Activated B cell treated with CpG ODN at 0.5 μM for 24 hours (primary cell): ENCODE measurements around the gene PLXNA4. TPM values are rescaled to one million over a fixed set of nuclear protein-coding genes. Genes with fewer than 3 reads are reported as not detected.

Experiments
- ATAC-seq: fragments of 200-7000 bp; cut with Tn5 transposase; one replicate; pipeline ENCODE4 v1.10.0; 2021; ENCODE audit warnings: low read depth, mild to moderate bottlenecking, moderate library complexity
- CTCF ChIA-PET: fragments of 350-600 bp; sonication (Branson Sonifier 250); formaldehyde crosslinking; loops from one replicate; lab custom pipeline; 2021; ENCODE audit warnings: antibody characterized with exemption; lab: Charles Lee
- POLR2A ChIA-PET: fragments of 350-600 bp; sonication (Branson Sonifier 250); formaldehyde crosslinking; loops from one replicate; lab custom pipeline; 2021; ENCODE audit warnings: antibody characterized with exemption; lab: Charles Lee
- DNase-seq: peaks from one replicate; pipeline ENCODE4 v3.0.0; 2022
- H3K27ac Mint-ChIP-seq: one replicate; pipeline ENCODE4 v1.8.0; 2020; ENCODE audit warnings: mixed read lengths
- H3K27me3 Mint-ChIP-seq: one replicate; pipeline ENCODE4 v1.8.0; 2021; ENCODE audit warnings: mixed read lengths
- H3K36me3 Mint-ChIP-seq: one replicate; pipeline ENCODE4 v1.8.0; 2021; ENCODE audit warnings: low read depth, mixed read lengths
- H3K4me1 Mint-ChIP-seq: one replicate; pipeline ENCODE4 v1.8.0; 2021; ENCODE audit warnings: mixed read lengths
- H3K4me3 Mint-ChIP-seq: one replicate; pipeline ENCODE4 v1.8.0; 2020; ENCODE audit warnings: mild to moderate bottlenecking, mixed read lengths
- H3K9me3 Mint-ChIP-seq: one replicate; pipeline ENCODE4 v1.8.0; 2020; ENCODE audit warnings: mixed read lengths
- CTCF ChIP-seq: fragments of 200-600 bp; IDR thresholded peaks from one replicate; pipeline ENCODE4 v1.8.0; 2022; ENCODE audit warnings: antibody characterized with exemption, mild to moderate bottlenecking
- intact Hi-C: fragments of 100-400 bp; cut with micrococcal nuclease; formaldehyde crosslinking; loops from one replicate; pipeline ENCODE4 v1.15.1; 2024
- total RNA-seq: library from RNA; stranded (reverse); gene quantifications from 2 replicates; pipeline ENCODE4 v1.2.3, GENCODE V29; 2022

PLXNA4 gene
- total RNA-seq, 1 donor from 2014 or later, result not detected

- DNase-seq, result no peak
- H3K9me3 Mint-ChIP-seq, result peaks cover 4% of the 10 kb centered on the region
- TF ChIP-seq CTCF, result no peak
- H3K27me3 Mint-ChIP-seq, result peaks cover 14% of the 10 kb centered on the region
- H3K4me1 Mint-ChIP-seq, result peaks cover 6% of the 10 kb centered on the region
- POLR2A ChIA-PET, result no interaction called here
- intact Hi-C loops, result loop anchor here (2.0 to 10.0 kb wide), 4 partner anchors 263 to 1699 kb away; no protein-coding TSS in a partner anchor
- CTCF ChIA-PET, result interaction anchor here (1.4 kb wide), 1 partner anchor 1823 kb away, joined by 11 read pairs; no protein-coding TSS in a partner anchor
- no peak overlapping the region for H3K27ac Mint-ChIP-seq
- H3K36me3 Mint-ChIP-seq, result no peaks in the 10 kb centered on the region
- H3K4me3 Mint-ChIP-seq, result no peak overlapping the region
- ATAC-seq, result no peak
Observed at GRCh38 chr7:132317701-132318351, 258.4 kb downstream of the PLXNA4 start.

DNA sequence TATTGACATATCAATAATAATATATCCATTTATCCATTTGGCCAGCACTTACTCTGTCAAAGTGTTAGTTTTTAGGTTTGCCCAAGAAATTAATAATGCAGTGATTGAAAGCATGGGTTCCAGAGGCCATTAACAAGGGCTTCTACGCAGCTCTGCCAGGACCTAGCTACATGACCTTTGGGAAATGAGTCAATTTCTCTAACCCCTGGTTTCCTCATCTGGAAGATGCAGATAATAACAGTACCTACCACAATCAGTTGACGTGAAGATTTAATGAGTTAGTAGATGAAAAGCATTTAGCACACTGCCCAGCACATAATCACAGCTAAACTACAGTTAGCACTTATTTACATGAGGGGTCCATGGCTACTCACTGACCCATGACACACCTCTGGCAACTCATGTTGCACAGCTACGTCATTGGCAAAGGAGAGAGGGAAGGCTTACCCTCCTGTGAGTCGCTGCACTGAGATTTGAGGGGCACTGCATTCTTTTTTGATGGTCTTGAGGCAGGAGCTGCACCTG lies 263.7 kb downstream of the PLXNA4 start:
- POLR2A ChIA-PET, result no interaction called here
- Mint-ChIP-seq H3K4me3 (no peak overlapping the region), H3K27me3 (peaks cover 4% of the 10 kb centered on the region), H3K36me3 (no peaks in the 10 kb centered on the region), H3K27ac (no peak overlapping the region), H3K9me3 (peaks cover 4% of the 10 kb centered on the region), H3K4me1 (no peaks in the 10 kb centered on the region)
- TF ChIP-seq CTCF, result no peak
- intact Hi-C loops, result loop anchor here (10.0 kb wide), 1 partner anchor 1542 kb away; no protein-coding TSS in a partner anchor
- DNase-seq, result no peak
- CTCF ChIA-PET, result no interaction called here
- ATAC-seq, result no peak

DNA sequence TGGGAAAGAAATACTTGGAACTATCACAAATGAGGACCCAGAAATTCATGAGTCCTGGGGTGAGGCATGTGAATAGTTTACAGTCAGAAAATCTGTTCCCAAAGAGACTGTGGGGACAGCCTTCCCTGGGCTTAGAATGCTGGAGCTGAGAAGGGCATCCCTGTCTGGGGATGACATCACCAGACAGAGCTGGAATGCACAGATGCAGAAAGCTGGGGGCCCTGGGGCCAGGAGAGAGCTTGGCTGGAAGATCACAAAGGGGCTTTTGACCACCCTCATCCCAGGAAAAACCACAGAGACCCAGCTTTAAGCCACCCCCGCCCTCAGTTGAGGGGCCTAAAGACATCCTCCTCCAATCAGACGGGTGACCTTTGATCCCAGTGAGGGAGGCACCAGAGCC lies 264.5 kb downstream of the PLXNA4 start:
- Mint-ChIP-seq H3K4me3 (no peak overlapping the region), H3K27ac (no peak overlapping the region), H3K27me3 (peaks cover 4% of the 10 kb centered on the region), H3K4me1 (no peaks in the 10 kb centered on the region), H3K36me3 (no peaks in the 10 kb centered on the region), H3K9me3 (peaks cover under 1% of the 10 kb centered on the region)
- DNase-seq, result no peak
- POLR2A ChIA-PET, result no interaction called here
- intact Hi-C loops, result loop anchor here (10.0 kb wide), 1 partner anchor 1543 kb away; no protein-coding TSS in a partner anchor
- no peak for ATAC-seq
- TF ChIP-seq CTCF, result no peak
- CTCF ChIA-PET, result no interaction called here

DNA sequence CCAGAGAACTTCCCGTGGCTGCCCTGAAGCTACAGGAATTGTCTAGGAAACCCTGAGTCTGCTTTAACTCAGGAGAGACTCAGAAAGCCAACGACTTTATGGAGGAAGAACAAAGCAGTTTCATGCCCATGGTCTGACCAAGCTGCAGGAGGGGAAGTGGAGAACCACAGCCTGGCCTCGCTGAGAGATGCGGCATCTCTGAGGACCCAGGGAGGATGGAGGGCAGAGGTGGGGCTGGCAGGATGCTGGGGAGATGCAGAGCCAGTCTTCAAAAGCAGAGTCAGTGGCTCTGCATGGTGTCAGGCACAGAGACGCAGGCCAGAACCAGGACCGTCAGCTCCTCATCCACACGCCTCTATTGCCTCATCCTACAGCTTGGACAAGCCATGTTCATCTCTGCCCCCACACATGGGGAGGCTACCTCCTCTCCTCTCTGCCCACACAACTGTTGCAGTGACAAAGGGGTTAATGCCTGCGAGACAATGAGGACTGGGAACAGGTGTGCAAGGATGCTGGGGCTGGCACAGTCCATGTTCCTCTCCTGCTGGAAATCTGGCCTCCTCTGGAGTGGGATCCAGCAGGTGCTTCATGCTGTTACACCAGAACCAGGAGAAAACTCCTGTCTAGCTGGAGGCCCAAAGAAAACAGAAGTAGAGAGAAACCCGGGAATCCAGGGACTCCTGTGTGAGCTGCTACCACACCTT lies 267.0 kb downstream of the PLXNA4 start:
- no peaks in the 10 kb centered on the region for H3K4me1 Mint-ChIP-seq
- peaks cover 4% of the 10 kb centered on the region for H3K27me3 Mint-ChIP-seq
- ChIA-PET POLR2A (no interaction called here), CTCF (interaction anchor here (1.0 kb wide), 1 partner anchor 10 kb away, joined by 5 read pairs; no protein-coding TSS in a partner anchor)
- H3K9me3 Mint-ChIP-seq, result no peaks in the 10 kb centered on the region
- no peak overlapping the region for H3K27ac Mint-ChIP-seq
- ATAC-seq (no peak), DNase-seq (no peak)
- no peaks in the 10 kb centered on the region for H3K36me3 Mint-ChIP-seq
- no peak overlapping the region for H3K4me3 Mint-ChIP-seq
- TF ChIP-seq CTCF, result no peak
- intact Hi-C loops, result no loop called here

DNA sequence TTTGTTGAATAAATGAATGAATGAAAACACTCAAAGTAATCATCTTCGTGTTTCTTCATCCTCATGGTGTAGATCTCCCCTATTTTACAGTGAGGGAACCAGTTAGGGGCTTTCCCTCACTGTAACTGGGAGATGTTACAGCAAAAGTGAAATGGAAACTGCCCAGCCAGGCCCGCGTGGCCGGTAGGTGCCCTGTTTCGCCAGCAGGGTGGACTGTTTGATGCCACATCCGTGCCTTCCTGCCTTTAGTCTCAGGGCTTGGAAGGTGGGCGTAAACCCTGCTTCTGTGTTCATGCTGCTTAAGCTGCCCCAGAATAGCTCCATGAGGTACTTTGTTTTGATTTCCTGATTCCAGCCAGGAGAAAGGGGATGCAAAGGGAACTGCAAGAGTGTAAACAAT lies 268.8 kb downstream of the PLXNA4 start:
- no peak overlapping the region for H3K4me3 Mint-ChIP-seq
- peaks cover 2% of the 10 kb centered on the region for H3K27me3 Mint-ChIP-seq
- no peaks in the 10 kb centered on the region for H3K4me1 Mint-ChIP-seq
- H3K9me3 Mint-ChIP-seq, result no peaks in the 10 kb centered on the region
- ChIA-PET CTCF (no interaction called here), POLR2A (no interaction called here)
- no peak overlapping the region for H3K27ac Mint-ChIP-seq
- TF ChIP-seq CTCF, result no peak
- DNase-seq, result no peak
- ATAC-seq, result no peak
- intact Hi-C loops, result no loop called here
- H3K36me3 Mint-ChIP-seq, result no peaks in the 10 kb centered on the region
